H1 (cell line): ENCODE measurements around the gene NXT1. TPM values are rescaled to one million over a fixed set of nuclear protein-coding genes. Genes with fewer than 3 reads are reported as not detected.

Source experiments
- CTCF ChIA-PET: fragments of 300-600 bp; sonication (Branson Sonifier 250); formaldehyde crosslinking; loops from one replicate; lab custom pipeline; 2021; ENCODE audit not compliant: partially characterized antibody; lab: Charles Lee
- POLR2A ChIA-PET: fragments of 300-600 bp; sonication (Branson Sonifier 250); formaldehyde crosslinking; loops from one replicate; lab custom pipeline; 2021; ENCODE audit warnings: inconsistent platforms; ENCODE audit not compliant: partially characterized antibody; lab: Charles Lee
- DNase-seq, 2 experiments: peaks; one replicate each; pipeline versions ENCODE4 v3.0.0 to v3.0.0-alpha.2; 2010 to 2022; ENCODE audit warnings: low spot score in 2 of 2, low read depth in 1 of 2, mixed read lengths in 1 of 2
- FAIRE-seq: peaks from 2 replicates; lab custom pipeline; 2011; peaks lifted over from hg19 to GRCh38; lab: Jason Lieb, UNC
- H2AFZ ChIP-seq: 2 replicates; pipeline ENCODE4 v1.8.1; 2012; ENCODE audit warnings: low read length, inconsistent platforms
- H2AK5ac ChIP-seq: 2 replicates; pipeline ENCODE4 v1.6.1; 2013; ENCODE audit warnings: low read depth, low read length
- H2BK120ac ChIP-seq: replicated peaks from 2 replicates; pipeline ENCODE3; 2013; ENCODE audit warnings: low read depth, low read length, inconsistent platforms
- H2BK12ac ChIP-seq: 2 replicates; pipeline ENCODE4 v1.6.1; 2013; ENCODE audit warnings: low read depth, low read length
- H2BK15ac ChIP-seq: 2 replicates; pipeline ENCODE4 v1.6.1; 2013; ENCODE audit warnings: low read length
- H2BK20ac ChIP-seq: 2 replicates; pipeline ENCODE4 v1.6.1; 2013; ENCODE audit warnings: low read length
- H2BK5ac ChIP-seq: 2 replicates; pipeline ENCODE4 v1.6.1; 2013; ENCODE audit warnings: low read depth, low read length
- H3K14ac ChIP-seq: 2 replicates; pipeline ENCODE4 v1.6.1; 2013; ENCODE audit warnings: inconsistent platforms; ENCODE audit not compliant: insufficient read length
- H3K18ac ChIP-seq: 2 replicates; pipeline ENCODE4 v1.6.1; 2013; ENCODE audit warnings: low read length; ENCODE audit errors: extremely low read depth
- H3K23ac ChIP-seq: 2 replicates; pipeline ENCODE4 v1.6.1; 2013; ENCODE audit warnings: inconsistent platforms; ENCODE audit not compliant: insufficient read length
- H3K23me2 ChIP-seq: 2 replicates; pipeline ENCODE4 v1.6.1; 2013; ENCODE audit warnings: low read depth, low read length
- H3K27ac ChIP-seq: 2 replicates; pipeline ENCODE4 v1.6.1; 2011; ENCODE audit warnings: low read depth, low read length, inconsistent platforms
- H3K27me3 ChIP-seq, 4 experiments: replicated peaks in 1 of 4; 1 replicate in 1 of 4; 2 replicates in 3 of 4; pipeline versions ENCODE4 v1.6.1 to v1.8.1; 2011 to 2013; ENCODE audit warnings: low read length in 3 of 4, mild to moderate bottlenecking in 3 of 4, inconsistent platforms in 2 of 4, mixed read lengths in 2 of 4, moderate library complexity in 1 of 4; ENCODE audit not compliant: control insufficient read depth in 3 of 4, insufficient read depth in 3 of 4; ENCODE audit errors: extremely low read depth in 1 of 4
- H3K36me3 ChIP-seq, 4 experiments: 2 replicates each; pipeline versions ENCODE4 v1.6.1 to v1.8.1; 2011 to 2013; ENCODE audit warnings: mild to moderate bottlenecking in 4 of 4, low read length in 3 of 4, moderate library complexity in 2 of 4, control low read depth in 1 of 4, inconsistent platforms in 1 of 4; ENCODE audit not compliant: insufficient read depth in 4 of 4, control insufficient read depth in 2 of 4
- H3K4ac ChIP-seq: replicated peaks from 2 replicates; pipeline ENCODE3; 2013; ENCODE audit warnings: low read length, low read depth, mixed read lengths, inconsistent platforms; ENCODE audit not compliant: insufficient read length
- H3K4me1 ChIP-seq, 4 experiments: replicated peaks in 1 of 4; 1 replicate in 1 of 4; 2 replicates in 3 of 4; pipeline versions ENCODE4 v1.6.1 to v1.8.1; 2011 to 2013; ENCODE audit warnings: low read length in 3 of 4, inconsistent platforms in 2 of 4, mixed read lengths in 1 of 4; ENCODE audit not compliant: insufficient read depth in 4 of 4, control insufficient read depth in 3 of 4
- H3K4me2 ChIP-seq, 2 experiments: 2 replicates each; pipeline versions ENCODE4 v1.6.1 to v1.8.1; 2011 to 2013; ENCODE audit warnings: low read depth in 2 of 2, low read length in 2 of 2, control low read depth in 1 of 2, inconsistent platforms in 1 of 2, mild to moderate bottlenecking in 1 of 2; ENCODE audit not compliant: insufficient read depth in 1 of 2
- H3K4me3 ChIP-seq, 4 experiments: fragments of 200-600, 300-600 bp in 1 of 4; sonication (generic), shearing (Covaris generic), sonication (Bioruptor Twin) in 1 of 4; 2 replicates each; pipeline versions ENCODE4 v1.5.1 to v1.8.1; 2011 to 2016; ENCODE audit warnings: low read length in 4 of 4, low read depth in 3 of 4, control low read depth in 2 of 4, inconsistent platforms in 2 of 4, mild to moderate bottlenecking in 2 of 4, mixed read lengths in 1 of 4, moderate library complexity in 1 of 4; ENCODE audit not compliant: insufficient read depth in 2 of 4; ENCODE audit errors: extremely low read depth in 1 of 4
- H3K56ac ChIP-seq: replicated peaks from 2 replicates; pipeline ENCODE3; 2013; ENCODE audit warnings: low read depth, mild to moderate bottlenecking, mixed read lengths, low read length, inconsistent platforms; ENCODE audit not compliant: insufficient read length
- H3K79me1 ChIP-seq: 2 replicates; pipeline ENCODE4 v1.6.1; 2013; ENCODE audit warnings: low read depth, low read length, control low read depth
- H3K79me2 ChIP-seq, 2 experiments: 2 replicates each; pipeline versions ENCODE4 v1.6.1 to v1.8.1; 2012 to 2013; ENCODE audit warnings: low read length in 2 of 2, mild to moderate bottlenecking in 2 of 2, inconsistent platforms in 1 of 2; ENCODE audit not compliant: insufficient read depth in 2 of 2, control insufficient read depth in 1 of 2
- H3K9ac ChIP-seq, 4 experiments: replicated peaks in 1 of 4; 1 replicate in 1 of 4; 2 replicates in 3 of 4; pipeline versions ENCODE4 v1.6.1 to v1.8.1; 2011 to 2013; ENCODE audit warnings: low read depth in 3 of 4, low read length in 3 of 4, control low read depth in 2 of 4, mild to moderate bottlenecking in 2 of 4, moderate library complexity in 2 of 4, inconsistent platforms in 1 of 4; ENCODE audit errors: extremely low read depth in 1 of 4
- H3K9me3 ChIP-seq, 2 experiments: 2 replicates each; pipeline versions ENCODE4 v1.6.1 to v1.8.1; 2012 to 2013; ENCODE audit warnings: mild to moderate bottlenecking in 2 of 2, moderate library complexity in 2 of 2, control low read depth in 1 of 2, inconsistent platforms in 1 of 2, low read depth in 1 of 2, low read length in 1 of 2, mixed read lengths in 1 of 2; ENCODE audit not compliant: insufficient read depth in 2 of 2
- H4K20me1 ChIP-seq, 2 experiments: replicated peaks in 1 of 2; 2 replicates each; pipeline versions ENCODE3 to v1.8.1; 2011 to 2013; ENCODE audit warnings: inconsistent platforms in 2 of 2, low read length in 2 of 2, mild to moderate bottlenecking in 1 of 2; ENCODE audit not compliant: insufficient read depth in 2 of 2, control insufficient read depth in 1 of 2
- H4K5ac ChIP-seq: 2 replicates; pipeline ENCODE4 v1.6.1; 2013; ENCODE audit warnings: low read length, low read depth, mixed read lengths, inconsistent platforms; ENCODE audit not compliant: insufficient read length
- H4K8ac ChIP-seq: 2 replicates; pipeline ENCODE4 v1.8.0; 2013; ENCODE audit warnings: mild to moderate bottlenecking, moderate library complexity, low read length, inconsistent platforms; ENCODE audit not compliant: insufficient read depth; ENCODE audit errors: extremely low read depth
- H4K91ac ChIP-seq: replicated peaks from 2 replicates; pipeline ENCODE3; 2013; ENCODE audit warnings: low read length, mixed read lengths, inconsistent platforms; ENCODE audit not compliant: insufficient read length
- WGBS, 2 experiments: shearing (Covaris generic) in 1 of 2; methylation state at CpG; one replicate each; pipeline versions ENCODE4 v1.1.6 to v1.1.7; 2013 to 2015; ENCODE audit warnings: low lambda C conversion rate in 2 of 2, mixed read lengths in 2 of 2, inconsistent platforms in 1 of 2, low coverage in 1 of 2, missing lambda C conversion rate in 1 of 2; ENCODE audit not compliant: insufficient replicate concordance in 2 of 2, insufficient coverage in 1 of 2, insufficient read length in 1 of 2; ENCODE audit errors: extremely low coverage in 1 of 2, missing lambda C conversion rate in 1 of 2; 5-methylcytosine and 5-hydroxymethylcytosine counted together
- polyA plus RNA-seq, 7 experiments: library from polyadenylated mRNA; depleted of rRNA in 3 of 7; stranded (reverse) in 5 of 7; unstranded in 2 of 7; fragments of >200 nt in 5 of 7; fragments of 200-250 nt in 2 of 7; gene quantifications; 1 replicate in 5 of 7; 2 replicates in 1 of 7; 4 replicates in 1 of 7; pipeline versions ENCODE4 v1.2.1 to v1.2.3, GENCODE V29; 2011 to 2013; ENCODE audit warnings: missing spikeins in 2 of 7, mixed read lengths in 2 of 7
- total RNA-seq: library from RNA; stranded (reverse); fragmentation: NEBNext Ultra II Directional; extraction: Animal tissue kit (Norgen Biotek cat#: 25700); gene quantifications from 2 replicates; pipeline ENCODE4 v1.2.1, GENCODE V29; 2021

Gene NXT1
- total and polyA plus RNA-seq, 2 of the 8 experiments (the other 6 are each of a cell fraction or from before 2014, with no cell fraction given): 23.1 to 26.5 TPM

GRCh38 chr20:23343590-23343989, 7.0 kb upstream of the NXT1 start:
- Histone ChIP-seq H4K5ac (no peak overlapping the region), H3K14ac (no peak overlapping the region), H2BK20ac (no peak overlapping the region), H3K9ac (no peak overlapping the region), H3K4me3 (no peak overlapping the region), H4K20me1 (no peaks in the 10 kb centered on the region), H3K36me3 (no peaks in the 10 kb centered on the region), H3K27ac (no peak overlapping the region), H3K56ac (no peak overlapping the region), H3K79me2 (no peaks in the 10 kb centered on the region), H2BK120ac (no peak overlapping the region), H3K9me3 (peaks cover 0 to 4% of the 10 kb centered on the region in 2 experiments; a peak in 1 of 4 replicates), H2BK5ac (no peak overlapping the region), H3K4me2 (no peak overlapping the region), H3K4ac (no peak overlapping the region), H2AK5ac (no peak overlapping the region), H2BK12ac (no peak overlapping the region), H3K23me2 (no peaks in the 10 kb centered on the region), H3K27me3 (no peaks in the 10 kb centered on the region), H3K79me1 (no peaks in the 10 kb centered on the region), H4K91ac (no peak overlapping the region), H3K4me1 (peaks cover 0 to 3% (median 0%) of the 10 kb centered on the region in 4 experiments; a peak in 2 of 7 replicates), H2BK15ac (no peak overlapping the region), H3K23ac (no peak overlapping the region), H2AFZ (no peak overlapping the region), H4K8ac (no peak overlapping the region), H3K18ac (no peak overlapping the region)
- 100% methylated on average over 1 of the region's 1 CpG; no CpG with 5 or more reads in 1 of the 2 experiments for WGBS, 2 experiments
- POLR2A ChIA-PET: no interaction called here
- no peak for FAIRE-seq
- DNase-seq: no peak
- CTCF ChIA-PET: interaction anchor here (0.8 to 5.5 kb wide), 4 partner anchors 23 to 653 kb away, joined by 3 to 48 read pairs (median 4); partner anchors contain the start of gene THBD
